WI38 (cell line): ENCODE data around the gene CFAP221.

ENCODE experiments used
- H3K4me3 ChIP-seq: 2 replicates; pipeline ENCODE4 v1.5.1; 2011; ENCODE audit warnings: low read depth, mild to moderate bottlenecking, control low read depth, low read length
- TF ChIP-seq, protein P1 (sequence below): IDR thresholded peaks from 2 replicates; pipeline ENCODE4 v1.5.1; 2012; ENCODE audit warnings: low read depth, mild to moderate bottlenecking, control low read depth, low read length

CFAP221 gene

GRCh38 chr2:119544075-119544938, at the start of gene CFAP221:
Gene CFAP221, plus strand, starts transcription at chr2:119544449. Its CDS starts 1,683 bp downstream, at chr2:119546132.
- H3K4me3 ChIP-seq = peak within 1 kb of the TSS; percentile 48
- TF ChIP-seq, protein P1, sequence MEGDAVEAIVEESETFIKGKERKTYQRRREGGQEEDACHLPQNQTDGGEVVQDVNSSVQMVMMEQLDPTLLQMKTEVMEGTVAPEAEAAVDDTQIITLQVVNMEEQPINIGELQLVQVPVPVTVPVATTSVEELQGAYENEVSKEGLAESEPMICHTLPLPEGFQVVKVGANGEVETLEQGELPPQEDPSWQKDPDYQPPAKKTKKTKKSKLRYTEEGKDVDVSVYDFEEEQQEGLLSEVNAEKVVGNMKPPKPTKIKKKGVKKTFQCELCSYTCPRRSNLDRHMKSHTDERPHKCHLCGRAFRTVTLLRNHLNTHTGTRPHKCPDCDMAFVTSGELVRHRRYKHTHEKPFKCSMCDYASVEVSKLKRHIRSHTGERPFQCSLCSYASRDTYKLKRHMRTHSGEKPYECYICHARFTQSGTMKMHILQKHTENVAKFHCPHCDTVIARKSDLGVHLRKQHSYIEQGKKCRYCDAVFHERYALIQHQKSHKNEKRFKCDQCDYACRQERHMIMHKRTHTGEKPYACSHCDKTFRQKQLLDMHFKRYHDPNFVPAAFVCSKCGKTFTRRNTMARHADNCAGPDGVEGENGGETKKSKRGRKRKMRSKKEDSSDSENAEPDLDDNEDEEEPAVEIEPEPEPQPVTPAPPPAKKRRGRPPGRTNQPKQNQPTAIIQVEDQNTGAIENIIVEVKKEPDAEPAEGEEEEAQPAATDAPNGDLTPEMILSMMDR = no peak

DNA sequence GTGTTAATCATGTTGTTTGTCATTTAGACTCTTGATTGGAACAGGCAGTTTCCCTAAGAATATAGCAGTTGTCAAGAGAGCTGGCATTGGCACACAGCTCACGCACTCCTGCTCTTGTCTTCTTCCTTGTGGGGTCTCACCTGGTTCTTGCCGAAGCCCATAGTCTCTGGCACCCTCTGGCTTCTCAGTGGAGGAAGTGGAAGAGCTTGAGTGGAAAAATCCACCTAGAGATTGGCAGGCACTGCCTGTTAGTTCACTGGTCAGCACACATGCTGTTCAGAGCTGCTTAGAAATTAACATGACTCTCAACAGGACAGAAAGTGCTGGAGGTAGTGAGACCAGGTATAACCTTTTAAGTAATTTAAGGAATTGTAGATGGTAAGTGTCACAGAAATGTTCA, 48.3 kb upstream of the CFAP221 start:
- no peak overlapping the region for H3K4me3 ChIP-seq
- TF ChIP-seq, protein P1 = no peak

DNA sequence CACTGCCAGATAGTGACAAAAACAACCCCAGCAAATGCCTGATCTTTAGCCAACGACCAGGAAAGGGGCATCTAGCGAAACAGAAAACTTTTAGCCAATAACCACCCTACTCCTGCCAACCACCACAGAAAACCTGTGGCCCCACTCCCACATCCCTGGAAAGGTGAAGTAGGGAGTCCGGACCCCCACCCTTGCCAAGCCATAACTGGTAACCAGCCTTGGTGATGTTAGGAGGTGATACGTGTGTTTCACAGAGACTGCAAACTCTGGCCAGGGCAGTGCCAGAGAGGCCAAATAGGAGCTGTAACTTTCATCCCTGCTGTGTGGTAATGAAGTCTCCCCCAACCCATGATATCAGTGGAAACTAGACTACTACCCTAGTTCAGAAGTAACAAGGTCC, 47.6 kb upstream of the CFAP221 start:
- TF ChIP-seq, protein P1 = no peak
- H3K4me3 ChIP-seq = no peak overlapping the region

DNA sequence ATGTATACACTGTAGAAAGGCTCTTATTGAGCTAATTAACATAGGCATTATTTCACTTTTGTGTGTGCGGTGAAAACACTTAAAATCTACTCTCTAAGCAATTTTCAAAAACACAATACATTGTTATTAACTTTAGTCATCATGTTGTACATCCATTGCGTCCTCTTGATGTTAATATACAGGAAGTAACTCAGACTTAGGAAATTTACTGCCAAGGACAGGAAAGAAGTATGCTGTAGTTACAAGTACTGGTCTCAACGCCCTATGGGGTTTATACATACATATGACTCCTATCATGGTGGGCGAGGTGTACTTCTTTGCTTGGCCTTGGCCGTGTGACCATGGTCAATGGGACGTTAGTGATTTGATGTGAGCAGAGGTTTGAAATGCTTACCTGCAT, 35.5 kb upstream of the CFAP221 start:
- H3K4me3 ChIP-seq = no peak overlapping the region
- TF ChIP-seq, protein P1 = no peak

- H3K4me3 ChIP-seq = no peak overlapping the region
- TF ChIP-seq, protein P1 = no peak
Measured at GRCh38 chr2:119511989-119512388, 32.3 kb upstream of the CFAP221 start.

DNA sequence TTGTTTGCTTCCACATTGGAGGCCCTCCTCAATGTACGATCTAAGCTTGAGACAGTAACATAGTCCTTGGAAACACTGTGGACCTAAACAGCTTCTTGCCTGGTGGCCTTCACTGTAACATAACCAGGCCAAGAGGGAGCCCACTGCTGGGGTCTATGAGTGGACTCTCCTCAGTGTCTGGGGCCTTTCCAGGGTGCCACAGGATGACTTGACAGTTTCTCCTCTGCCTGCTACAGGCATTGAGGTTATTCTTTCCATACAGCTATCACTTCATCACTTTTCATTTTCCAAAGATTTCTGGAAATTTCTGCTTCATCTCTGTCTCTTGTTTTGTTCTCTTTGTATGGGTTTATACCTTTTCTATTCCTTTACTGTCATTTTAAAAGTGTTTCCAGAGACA, 31.3 kb upstream of the CFAP221 start:
- no peak overlapping the region for H3K4me3 ChIP-seq
- TF ChIP-seq, protein P1 = no peak

DNA sequence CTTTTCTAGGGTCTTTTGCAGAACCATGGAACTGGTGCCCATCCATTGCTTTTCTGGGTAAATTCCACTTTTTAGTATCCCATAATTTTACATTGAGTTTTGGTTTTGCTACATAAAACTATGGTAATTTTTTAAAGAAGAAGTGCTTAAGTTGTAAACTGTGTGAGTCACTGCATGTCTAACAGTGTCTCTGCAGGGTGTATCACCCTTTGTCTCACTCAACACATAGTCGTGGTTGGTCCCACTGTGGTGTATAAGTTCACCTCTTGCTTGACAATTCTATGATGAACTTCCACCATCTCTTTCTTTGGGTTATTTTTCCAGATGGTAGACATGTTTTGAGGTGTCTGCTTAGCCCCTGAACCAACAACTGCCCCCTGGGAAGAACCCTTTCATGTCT, 30.4 kb upstream of the CFAP221 start:
- no peak overlapping the region for H3K4me3 ChIP-seq
- TF ChIP-seq, protein P1 = no peak
